NT2/D1 (cell line): ENCODE results near the gene SBF2.

Experiments used
- SUZ12 ChIP-seq: IDR thresholded peaks from 2 replicates; pipeline ENCODE4 v1.6.1; 2011; ENCODE audit not compliant: insufficient read length, insufficient read depth; ENCODE audit errors: extremely low read depth
- YY1 ChIP-seq: IDR thresholded peaks from 2 replicates; pipeline ENCODE4 v1.6.1; 2011; ENCODE audit not compliant: insufficient read length, insufficient read depth
- ZNF274 ChIP-seq: IDR thresholded peaks from 2 replicates; pipeline ENCODE4 v1.6.1; 2011; ENCODE audit warnings: mild to moderate bottlenecking, low read depth, low read length

- TF ChIP-seq ZNF274 (no peak), YY1 (no peak), SUZ12 (no peak)
Measured at GRCh38 chr11:9747828-9748227, 546.2 kb downstream of the SBF2 start.
